Measurements from ENCODE around the gene VEZF1.

DNA sequence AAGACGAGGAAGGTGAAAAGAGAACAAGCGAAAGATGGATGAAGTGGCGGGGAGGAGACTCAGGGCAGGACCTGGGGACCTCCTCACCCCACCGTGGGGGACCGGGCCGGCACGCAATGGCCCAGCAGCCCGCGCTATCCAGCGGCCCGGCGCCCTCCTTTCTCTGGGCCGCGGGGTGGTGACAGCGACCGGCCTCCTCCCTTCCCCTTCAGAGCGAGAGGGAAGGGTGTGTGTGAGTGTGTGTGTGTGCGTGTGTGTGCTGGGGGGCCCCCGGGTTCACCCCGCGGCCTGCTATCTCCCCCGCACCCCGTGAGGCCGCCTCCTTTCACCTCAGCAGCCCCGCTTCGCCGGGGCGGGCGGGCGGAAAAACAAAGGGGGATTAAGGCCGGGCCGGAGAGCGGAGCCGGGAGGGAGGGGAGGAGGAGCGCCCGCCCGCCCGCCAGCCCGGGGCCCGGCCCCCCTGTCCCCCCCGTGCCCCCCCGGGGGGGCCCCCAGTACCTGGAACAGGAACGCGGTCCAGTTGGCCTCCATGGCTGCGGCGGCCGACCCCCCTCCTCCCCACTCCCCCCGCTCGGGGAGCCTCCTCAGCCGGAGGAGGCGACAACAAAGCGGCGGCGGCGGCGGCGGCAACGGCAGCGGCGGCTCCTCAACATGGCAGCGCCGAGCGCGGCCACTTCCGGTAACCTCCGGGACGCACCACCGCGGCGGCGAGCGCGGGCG is at the start of gene VEZF1:
- TF ChIP-seq, protein P1, sequence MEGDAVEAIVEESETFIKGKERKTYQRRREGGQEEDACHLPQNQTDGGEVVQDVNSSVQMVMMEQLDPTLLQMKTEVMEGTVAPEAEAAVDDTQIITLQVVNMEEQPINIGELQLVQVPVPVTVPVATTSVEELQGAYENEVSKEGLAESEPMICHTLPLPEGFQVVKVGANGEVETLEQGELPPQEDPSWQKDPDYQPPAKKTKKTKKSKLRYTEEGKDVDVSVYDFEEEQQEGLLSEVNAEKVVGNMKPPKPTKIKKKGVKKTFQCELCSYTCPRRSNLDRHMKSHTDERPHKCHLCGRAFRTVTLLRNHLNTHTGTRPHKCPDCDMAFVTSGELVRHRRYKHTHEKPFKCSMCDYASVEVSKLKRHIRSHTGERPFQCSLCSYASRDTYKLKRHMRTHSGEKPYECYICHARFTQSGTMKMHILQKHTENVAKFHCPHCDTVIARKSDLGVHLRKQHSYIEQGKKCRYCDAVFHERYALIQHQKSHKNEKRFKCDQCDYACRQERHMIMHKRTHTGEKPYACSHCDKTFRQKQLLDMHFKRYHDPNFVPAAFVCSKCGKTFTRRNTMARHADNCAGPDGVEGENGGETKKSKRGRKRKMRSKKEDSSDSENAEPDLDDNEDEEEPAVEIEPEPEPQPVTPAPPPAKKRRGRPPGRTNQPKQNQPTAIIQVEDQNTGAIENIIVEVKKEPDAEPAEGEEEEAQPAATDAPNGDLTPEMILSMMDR (IDR thresholded peaks at IDR 0.05) = no peak
- no peak for TF ChIP-seq POLR2A (IDR thresholded peaks at IDR 0.05)
